Activated CD4-positive, alpha-beta T cell treated with anti-CD3 and anti-CD28 coated beads, Interleukin-2, amount 50 U/mL, for 1 hour (primary cell): ENCODE data around the gene LIMK1.
"Not testable (repeated sequence)": the region's sequence is repeated elsewhere in the genome, so short reads cannot be mapped to it uniquely, and the experiment has no call there.

ENCODE experiments used
- DNase-seq: peaks from one replicate; pipeline ENCODE4 v3.0.0-alpha.2; 2020

Gene LIMK1

DNA sequence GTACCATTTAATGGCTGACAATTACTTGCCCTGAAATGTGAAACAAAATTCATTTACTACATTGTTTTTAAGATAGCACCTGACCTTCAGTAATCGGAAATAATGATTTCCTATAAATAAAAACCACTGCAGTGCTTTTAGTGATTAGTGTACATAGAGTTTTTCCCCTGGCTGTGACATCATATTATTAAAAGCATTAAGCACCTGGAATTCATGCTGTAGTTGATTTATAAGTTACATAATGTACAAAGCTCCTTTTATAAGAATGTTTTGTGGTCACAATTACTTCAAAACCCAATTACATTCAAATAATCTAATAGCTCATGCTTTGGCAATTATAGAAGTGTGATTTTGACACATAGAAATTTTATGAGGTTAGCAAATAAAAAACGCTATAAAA is 46.3 kb downstream of the LIMK1 start:
- DNase-seq = no peak

DNA sequence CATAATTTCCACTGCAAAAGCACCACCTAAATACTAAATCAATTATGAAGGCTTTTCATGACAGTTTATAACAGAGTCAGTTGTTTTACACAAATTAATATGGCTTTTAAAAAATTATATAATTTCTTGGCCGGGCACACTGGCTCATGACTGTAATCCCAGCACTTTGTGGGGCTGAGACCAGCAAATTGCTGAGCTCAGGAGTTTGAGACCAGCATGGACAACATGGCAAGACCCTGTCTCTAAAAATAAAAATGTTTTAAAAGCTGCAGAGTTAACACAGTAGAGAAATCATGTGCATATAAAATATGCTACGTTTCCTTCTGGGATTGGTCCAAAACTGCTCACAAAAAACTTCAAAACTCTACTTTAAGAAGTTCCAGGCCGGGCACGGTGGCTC is 46.9 kb downstream of the LIMK1 start:
- DNase-seq = no peak

DNA sequence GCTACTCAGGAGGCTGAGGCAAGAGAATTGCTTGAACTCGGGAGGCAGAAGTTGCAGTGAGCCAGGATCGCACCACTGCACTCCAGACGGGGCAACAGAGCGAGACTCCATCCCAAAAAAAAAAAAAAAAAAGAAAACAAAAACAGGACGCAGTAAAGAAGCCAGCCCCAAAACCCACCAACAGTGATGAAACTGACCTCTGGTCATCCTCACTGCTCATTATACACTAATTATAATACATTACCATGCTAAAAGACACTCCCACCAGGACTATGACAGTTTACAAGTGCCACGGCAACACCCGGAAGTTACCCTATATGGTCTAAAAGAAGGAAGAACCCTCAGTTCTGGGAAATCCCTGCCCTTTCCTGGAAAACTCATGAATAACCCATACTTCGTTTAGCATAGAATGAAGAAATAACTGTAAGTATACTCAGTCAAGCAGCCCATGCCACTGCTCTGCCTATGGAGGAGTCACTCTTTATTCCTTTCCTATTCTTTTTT is 50.6 kb downstream of the LIMK1 start:
- no peak for DNase-seq

DNA sequence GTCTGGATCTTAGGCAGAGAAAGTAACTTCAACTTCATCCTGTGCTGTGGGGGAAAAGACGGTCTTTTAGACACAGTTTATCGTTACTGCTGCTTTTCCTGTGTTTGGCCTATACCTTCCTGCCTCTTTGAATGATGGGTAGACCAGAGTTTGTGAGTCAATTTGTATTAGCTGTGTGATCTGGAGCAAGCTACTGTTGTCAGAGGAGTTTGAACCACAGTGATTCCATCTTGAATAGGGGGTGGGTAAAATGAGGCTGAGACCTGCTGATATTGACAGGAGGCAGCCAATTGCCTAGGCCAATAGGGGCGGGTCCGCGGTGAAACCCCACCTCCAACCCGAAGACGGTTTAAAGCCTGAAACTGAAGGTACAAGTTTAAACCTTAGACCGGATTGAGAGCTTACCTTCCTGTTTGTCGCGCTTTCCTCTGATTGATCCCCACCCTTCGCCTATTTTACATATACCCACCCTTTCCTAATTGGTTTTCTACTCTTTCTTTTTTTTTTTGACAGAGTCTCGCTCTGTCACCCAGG is 54.8 kb downstream of the LIMK1 start:
- DNase-seq = no peak

DNA sequence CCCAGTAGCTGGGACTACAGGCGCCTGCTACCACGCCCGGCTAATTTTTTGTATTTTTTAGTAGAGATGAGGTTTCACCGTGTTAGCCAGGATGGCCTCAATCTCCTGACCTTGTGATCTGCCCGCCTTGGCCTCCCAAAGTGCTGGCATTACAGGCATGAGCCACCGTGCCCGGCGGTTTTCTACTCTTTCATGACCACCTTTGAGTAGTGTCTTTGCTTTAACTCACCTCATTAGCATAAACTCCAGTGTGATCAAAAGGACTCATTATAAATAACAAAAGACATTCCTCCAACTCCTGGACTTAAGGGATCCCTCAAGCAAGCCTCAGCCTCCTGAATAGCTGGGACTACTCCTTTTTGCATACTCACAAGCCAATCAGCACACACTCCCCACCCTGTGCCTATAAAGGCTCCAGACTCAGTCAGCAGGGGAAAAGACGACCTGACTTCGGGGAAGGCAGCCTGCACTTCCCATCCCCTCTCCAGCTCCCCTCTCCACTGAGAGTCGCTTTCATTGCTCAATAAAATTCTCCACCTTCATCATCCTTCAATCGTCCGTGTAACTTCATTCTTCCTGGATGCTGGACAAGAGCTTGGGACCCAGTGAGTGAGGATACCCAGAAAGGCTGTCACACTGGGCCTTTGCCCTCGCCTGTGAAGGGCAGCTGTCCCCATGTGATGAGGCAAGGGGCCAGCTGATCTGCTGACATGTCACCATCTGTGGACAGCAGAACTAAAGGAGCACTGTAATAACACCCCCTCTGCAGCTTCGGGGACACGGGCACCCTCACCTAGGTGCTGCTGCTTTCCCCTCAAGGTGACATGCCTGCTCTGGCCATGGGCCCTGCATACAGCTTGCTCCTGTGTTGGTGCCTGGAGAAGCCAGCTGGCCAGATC is 55.6 kb downstream of the LIMK1 start:
- no peak for DNase-seq

DNA sequence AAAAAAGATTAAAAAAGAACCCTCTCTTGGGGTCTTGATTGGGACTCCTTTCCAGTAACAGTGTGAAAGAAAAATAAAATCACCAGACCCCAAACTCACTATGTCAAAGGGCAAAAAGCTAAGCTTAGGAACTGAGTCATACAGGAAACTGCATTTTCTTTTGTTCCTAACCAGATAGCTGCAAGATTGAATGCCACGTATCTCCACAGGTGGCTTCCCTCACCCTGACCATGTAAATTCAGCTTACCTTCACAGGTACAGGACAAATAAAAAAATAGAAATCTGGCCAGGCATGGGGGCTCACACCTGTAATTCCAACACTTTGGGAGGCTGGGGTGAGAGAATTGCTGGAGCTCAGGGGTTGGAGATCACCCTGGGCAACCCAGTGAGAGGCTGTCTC is 58.1 kb downstream of the LIMK1 start:
- DNase-seq = no peak

DNA sequence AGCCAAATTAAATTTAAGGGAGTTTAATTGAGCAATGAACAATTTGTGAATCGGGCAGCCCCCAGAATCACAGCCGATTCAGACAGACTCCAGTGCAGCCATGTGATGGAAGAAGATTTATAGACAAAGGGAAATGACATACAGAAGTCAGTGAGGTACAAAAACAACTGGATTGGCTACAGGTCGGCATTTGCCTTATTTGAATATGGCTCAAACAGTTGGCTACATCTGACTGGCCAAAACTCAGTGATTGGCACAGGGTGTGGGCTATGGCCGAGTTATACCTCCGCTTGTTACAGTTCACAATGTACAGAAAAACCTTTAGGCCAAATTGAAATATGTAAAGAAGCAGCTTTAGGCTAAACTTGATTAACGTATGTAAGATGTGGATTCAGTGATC is 59.8 kb downstream of the LIMK1 start:
- DNase-seq = no peak

DNA sequence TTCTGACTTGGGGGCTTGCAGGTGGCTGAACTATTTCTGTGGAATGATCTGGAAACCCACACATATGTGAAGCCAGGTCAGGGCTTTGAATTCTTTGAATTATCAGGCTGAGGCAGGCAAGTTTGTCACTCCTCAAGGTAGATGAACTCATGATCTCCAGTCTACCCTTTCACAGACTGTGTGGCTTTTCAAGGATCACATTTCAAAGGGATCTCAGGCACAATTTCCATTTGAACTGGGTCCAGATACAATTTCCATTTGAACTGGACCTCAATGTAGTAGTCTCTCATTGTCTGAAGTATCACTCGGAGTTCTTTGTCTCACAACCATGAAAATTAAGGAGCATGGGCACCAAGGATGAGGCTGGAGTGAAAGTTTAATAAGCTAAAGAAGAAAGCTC is 64.9 kb downstream of the LIMK1 start:
- no peak for DNase-seq

DNA sequence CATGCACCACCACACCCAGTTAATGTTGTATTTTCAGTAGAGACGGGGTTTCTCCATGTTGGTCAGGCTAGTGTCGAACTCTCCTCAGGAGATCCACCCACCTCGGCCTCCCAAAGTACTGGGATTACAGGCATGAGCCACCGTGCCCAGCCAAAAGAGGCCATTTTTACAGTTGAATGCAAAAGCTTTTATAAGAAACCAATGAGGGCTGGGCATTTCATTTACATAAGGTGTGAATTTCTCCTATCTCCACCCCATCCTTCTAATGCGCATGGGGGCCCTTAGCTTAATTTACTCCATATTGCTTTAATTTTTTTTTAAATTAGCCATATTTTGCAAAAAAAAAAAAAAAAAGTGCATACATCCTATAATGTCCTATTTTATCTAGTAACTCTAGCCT is 65.5 kb downstream of the LIMK1 start:
- DNase-seq = no peak

DNA sequence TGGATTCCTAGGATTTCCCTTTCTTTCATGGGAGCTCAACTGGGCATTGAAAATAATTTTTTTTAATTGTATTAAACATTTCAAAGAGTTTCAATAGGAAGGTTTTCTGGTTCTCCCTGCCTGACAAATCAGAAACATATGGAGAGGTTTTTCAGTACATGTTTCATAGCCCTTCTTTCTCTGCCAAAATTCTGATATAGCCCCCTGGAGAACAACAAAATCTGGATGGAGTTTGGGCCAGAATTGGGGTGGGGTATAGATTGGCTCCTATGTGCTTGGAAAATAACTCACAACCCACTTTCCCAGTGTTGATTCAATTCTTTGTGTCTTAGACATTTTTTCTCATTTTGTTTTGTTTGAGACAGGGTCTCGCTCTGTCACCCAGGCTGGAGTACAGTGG is 66.0 kb downstream of the LIMK1 start:
- DNase-seq = no peak

DNA sequence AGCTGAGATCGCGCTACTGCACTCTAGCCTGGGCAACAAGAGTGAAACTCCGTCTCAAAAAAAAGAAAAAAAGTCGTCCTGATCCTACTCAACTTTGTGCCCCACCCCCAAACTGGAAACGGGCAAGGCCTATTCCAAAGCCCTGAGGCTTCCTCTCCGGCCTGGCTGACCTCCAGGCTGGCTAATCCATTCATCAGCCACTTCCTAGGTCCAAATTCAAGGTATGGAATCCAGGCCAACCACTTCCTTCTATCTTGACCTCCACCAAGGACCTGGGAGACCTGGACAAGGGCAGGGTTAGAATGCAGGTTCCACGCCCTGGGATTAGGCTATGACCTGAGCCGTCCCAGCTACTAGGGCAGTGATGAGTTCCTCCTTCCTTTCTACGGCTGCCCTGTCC is 70.1 kb downstream of the LIMK1 start:
- DNase-seq = no peak

DNA sequence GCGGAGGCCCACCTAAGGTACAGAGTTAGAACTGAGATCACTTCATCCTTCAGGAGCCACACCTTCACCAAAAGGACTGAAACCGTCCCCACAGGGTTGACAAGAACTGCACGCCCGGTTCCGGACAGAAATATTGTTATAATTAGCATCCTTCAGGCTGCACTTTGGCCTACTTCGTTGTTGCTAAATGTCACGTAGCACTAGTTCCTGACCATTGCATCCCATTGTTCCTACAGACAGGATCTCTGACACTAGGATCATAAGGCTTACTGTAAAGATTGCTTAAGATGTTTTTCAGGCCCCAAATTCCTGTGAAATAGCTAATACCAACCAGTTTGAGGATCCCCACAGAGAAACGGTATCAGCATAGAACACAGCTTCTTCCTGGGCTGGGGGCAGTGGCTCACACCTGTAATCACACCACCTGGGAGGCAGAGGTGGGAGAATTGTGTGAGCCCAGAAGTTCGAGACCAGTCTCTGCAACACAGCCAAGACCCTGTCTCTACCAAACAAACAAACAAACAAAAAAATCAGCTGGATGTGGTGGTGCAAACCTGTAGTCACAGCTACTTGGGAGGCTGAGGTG is 72.3 kb downstream of the LIMK1 start:
- no peak for DNase-seq

DNA sequence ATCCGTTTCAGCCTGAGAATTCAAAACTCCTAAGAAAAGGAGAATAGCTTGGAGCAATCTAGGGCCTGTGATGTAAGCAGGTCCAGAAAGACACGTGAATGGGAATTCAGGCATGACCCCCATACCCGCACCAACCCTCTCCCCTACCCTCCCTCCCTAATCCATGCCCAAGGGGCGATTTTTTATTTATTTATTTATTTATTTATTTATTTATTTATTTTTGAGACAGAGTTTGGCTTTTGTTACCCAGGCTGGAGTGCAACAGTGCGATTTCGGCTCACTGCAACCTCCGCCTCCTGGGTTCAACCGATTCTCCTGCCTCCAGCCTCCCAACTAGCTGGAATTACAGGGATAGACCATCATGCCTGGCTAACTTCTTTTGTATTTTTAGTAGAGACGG is 74.0 kb downstream of the LIMK1 start:
- DNase-seq = no peak

DNA sequence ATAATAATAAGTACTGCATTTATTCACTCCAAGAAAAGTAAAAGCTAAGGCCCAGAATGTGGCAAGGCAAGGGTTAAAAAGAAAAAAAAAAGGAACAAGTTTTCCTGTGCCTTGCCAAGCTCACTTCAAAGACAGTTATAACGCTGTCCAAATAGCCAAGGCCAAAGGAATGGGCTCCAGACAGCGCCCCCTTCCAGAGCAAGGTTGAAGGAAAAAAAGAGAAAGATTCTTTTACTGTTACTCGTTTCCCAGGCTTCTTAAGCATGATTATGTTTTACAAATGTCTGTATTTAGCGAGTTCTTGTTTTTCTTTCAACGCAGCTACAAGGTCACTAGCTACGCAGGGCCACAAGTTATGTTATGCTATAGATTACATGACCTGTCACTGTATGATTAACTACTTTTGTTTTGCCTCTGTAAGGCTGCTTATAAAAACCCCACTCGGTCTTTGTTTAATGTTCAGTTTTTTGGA is 81.4 kb downstream of the LIMK1 start:
- DNase-seq = no peak

DNA sequence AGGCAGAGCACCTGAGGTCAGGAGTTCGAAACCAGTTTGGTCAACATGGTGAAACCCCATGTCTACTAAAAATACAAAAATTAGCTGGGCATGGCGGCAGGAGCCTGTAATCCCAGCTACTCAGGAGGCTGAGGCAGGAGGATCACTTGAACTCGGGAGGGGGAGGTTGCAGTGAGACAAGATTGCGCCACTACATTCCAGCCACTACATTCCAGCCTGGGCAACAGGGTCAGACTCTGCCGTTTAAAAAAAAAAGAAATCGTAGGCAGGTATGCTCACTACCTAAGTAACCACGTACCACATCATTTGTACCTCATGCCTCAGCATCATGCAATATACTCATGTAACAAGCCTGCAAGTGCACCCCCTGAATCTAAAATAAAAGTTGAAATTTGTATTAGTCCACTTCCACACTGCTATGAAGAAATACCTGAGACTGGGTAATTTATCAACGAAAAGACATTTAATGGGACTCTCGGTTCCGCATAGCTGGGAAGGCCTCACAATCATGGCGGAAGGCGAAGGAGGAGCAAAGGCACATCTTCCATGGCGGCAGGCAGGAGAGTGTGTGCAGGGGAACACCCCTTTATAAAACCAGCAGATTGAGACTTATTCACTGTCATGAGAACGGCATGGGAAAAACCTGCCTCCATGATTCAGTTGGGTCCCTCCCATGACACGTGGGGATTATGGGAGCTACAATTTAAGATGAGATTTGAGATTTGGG is 82.4 kb downstream of the LIMK1 start:
- no peak for DNase-seq

DNA sequence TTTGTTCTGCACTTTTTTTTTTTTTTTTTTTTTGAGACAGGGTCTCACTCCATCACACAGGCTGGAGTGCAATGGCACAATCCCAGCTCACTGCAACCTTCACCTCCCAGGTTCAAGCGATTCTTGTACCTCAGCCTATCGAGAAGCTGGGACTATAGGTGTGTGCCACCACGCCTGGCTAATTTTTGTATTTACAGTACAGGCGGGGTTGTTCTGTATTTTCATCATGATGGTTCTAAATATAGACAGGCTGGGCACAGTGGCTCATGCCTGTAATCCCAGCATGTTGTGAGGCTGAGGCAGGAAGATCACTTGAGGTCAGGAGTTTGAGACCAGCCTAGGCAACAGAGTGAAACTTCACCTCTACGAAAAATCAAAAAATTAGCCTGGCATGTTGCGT is 83.7 kb downstream of the LIMK1 start:
- DNase-seq = not testable (repeated sequence)
